GM12892 (cell line): ENCODE results near the gene TMCO6.
A peak's percentile ranks its signal among the peaks of the same experiment; 100 is the strongest.

Source experiments
- DNase-seq: peaks from one replicate; pipeline ENCODE4 v3.0.0; 2011; ENCODE audit not compliant: insufficient read length
- FAIRE-seq: peaks from 2 replicates; lab custom pipeline; 2011; peaks lifted over from hg19 to GRCh38; lab: Jason Lieb, UNC
- POLR2A ChIP-seq: IDR thresholded peaks from 2 replicates; pipeline ENCODE4 v1.6.1; 2011; ENCODE audit warnings: low read depth, low read length, control low read depth
- POLR2AphosphoS5 ChIP-seq: IDR thresholded peaks from 2 replicates; pipeline ENCODE4 v1.6.1; 2011; ENCODE audit warnings: low read depth, low read length, control low read depth
- TAF1 ChIP-seq: IDR thresholded peaks from 2 replicates; pipeline ENCODE4 v1.6.1; 2011; ENCODE audit warnings: low read depth, mild to moderate bottlenecking, control low read depth, low read length, borderline replicate concordance

TMCO6 gene

GRCh38 chr5:140678993-140679392 is 39.7 kb downstream of the TMCO6 start:
- no peak for FAIRE-seq
- TF ChIP-seq POLR2A (no peak), TAF1 (no peak), POLR2AphosphoS5 (no peak)
- DNase-seq, result no peak

GRCh38 chr5:140690376-140690932 is 51.2 kb downstream of the TMCO6 start:
- TF ChIP-seq TAF1 (no peak), POLR2AphosphoS5 (no peak), POLR2A (no peak)
- no peak for DNase-seq

DNA sequence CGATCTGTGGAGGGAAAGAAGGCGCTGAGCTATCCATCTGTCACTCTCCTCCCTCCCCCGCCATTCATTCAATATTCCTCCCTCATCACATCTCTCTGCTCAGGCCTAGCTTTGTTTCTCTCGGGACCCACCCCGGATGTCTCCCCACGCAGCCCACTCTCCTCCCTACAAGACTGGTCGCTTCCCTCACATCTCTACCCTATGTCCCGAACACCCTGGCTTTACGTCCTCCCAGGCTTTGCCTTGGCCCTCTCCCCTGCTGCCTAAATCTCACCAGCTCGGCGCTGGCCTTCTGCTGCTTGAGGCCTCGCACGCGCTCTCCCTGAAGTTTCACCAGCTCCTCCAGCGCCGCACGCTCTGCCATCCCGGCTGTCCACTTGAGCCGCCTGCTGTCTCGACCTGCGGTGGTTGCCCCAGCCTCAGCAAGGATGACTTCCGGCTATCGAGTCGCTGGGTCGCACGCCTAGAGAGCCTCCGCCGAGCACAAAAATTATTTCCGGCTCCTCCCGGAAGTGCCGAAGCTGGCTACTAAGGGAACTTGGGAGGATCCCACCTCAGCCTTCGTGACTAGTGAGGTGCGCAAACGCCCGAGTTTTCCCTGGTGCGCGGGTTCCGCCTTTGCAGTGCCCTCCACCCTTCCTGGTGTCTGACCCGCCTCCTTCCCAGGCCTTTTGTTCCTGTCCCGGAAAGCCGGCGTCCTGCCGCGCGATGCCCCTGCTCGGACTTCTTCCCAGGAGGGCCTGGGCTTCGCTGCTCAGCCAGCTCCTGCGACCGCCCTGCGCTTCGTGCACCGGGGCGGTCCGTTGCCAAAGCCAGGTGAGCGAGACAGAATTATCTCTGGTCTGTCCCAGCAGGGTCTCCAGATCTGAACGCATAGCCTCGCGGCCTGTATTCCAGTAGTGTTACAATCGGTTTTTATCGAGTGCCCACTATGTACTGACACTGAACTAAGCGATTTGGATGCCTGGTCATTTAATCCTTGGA is 52.0 kb downstream of the TMCO6 start, which contains the start of the genes HARS1 and HARS2:
HARS1 (minus strand) TSS at position 430 of the 984 bp plus-strand sequence; CDS start at position 364, 66 bp downstream.
HARS2 (plus strand) TSS at position 515 of the 984 bp plus-strand sequence; CDS start at position 709, 194 bp downstream.
- DNase-seq (peak; percentile 87), FAIRE-seq (peak; percentile 97)
- TF ChIP-seq POLR2AphosphoS5, result peak; percentile 94
- TF ChIP-seq TAF1, result peak; percentile 86; the same call in 1 of the 2 replicates
- peak; percentile 95 for TF ChIP-seq POLR2A

More at GRCh38 chr5:140690376-140690932, 51.2 kb downstream of the TMCO6 start:
- no peak for FAIRE-seq

DNA sequence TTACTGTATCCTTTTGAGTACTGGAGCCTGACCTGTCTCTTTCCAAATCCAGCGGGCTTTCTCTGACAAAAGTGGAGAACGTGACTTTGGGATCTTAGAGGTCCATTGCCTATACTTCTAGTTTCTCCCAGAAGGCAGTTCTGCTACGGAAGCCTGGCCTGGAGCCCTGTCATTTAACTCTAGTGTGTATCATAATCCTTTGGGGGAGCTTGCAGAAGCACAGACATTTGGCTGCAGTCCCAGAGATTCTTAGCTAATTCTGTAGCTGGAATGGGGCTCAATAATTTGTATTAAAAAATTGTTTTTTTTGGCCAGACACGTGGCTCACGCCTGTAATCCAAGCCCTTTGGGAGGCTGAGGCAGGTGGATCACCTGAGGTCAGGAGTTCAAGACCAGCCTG is 55.0 kb downstream of the TMCO6 start:
- DNase-seq (no peak), FAIRE-seq (no peak)
- no peak for TF ChIP-seq TAF1
- no peak for TF ChIP-seq POLR2A
- TF ChIP-seq POLR2AphosphoS5, result no peak
